Suprapubic skin (tissue), 4 donors: Measurements from ENCODE around the gene WDR36.

Experiments used
- EP300 ChIP-seq: sonication (generic); formaldehyde crosslinking; IDR thresholded peaks from one replicate; pipeline ENCODE4 v1.6.1; 2017; ENCODE audit warnings: antibody characterized with exemption
- POLR2AphosphoS5 ChIP-seq, 3 donors: sonication (generic); formaldehyde crosslinking; IDR thresholded peaks; one replicate each; pipeline ENCODE4 v1.6.1; 2017; ENCODE audit warnings: antibody characterized with exemption in 3 of 3
- TF ChIP-seq, protein P1 (sequence below), 2 donors: fragments of 200-600 bp in 1 of 2; fragments of 450-650 bp in 1 of 2; sonication (generic) in 1 of 2; IDR thresholded peaks; one replicate each; pipeline ENCODE4 v1.5.1; 2016 to 2019; ENCODE audit warnings: antibody characterized with exemption in 2 of 2, mild to moderate bottlenecking in 1 of 2, moderate library complexity in 1 of 2

DNA sequence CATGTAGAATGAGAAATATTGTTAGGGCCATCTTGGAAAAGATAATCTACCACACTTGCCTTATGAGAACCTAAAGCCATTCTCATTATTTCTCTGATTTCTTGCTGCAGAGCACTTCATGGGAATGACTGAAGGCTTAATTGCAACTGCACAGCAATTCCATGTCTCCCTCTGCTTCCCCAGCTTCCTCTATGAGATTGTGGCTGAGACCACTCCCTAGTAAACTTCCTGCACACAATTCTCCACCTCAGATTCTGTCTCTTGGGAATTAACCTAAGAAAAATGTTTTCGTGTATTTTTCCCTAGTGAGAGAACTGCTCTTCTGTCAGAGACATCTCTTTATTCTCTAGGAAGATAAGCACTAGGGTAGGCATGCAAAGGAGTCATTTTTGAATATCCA is 76.5 kb downstream of the WDR36 start:
- TF ChIP-seq, protein P1, sequence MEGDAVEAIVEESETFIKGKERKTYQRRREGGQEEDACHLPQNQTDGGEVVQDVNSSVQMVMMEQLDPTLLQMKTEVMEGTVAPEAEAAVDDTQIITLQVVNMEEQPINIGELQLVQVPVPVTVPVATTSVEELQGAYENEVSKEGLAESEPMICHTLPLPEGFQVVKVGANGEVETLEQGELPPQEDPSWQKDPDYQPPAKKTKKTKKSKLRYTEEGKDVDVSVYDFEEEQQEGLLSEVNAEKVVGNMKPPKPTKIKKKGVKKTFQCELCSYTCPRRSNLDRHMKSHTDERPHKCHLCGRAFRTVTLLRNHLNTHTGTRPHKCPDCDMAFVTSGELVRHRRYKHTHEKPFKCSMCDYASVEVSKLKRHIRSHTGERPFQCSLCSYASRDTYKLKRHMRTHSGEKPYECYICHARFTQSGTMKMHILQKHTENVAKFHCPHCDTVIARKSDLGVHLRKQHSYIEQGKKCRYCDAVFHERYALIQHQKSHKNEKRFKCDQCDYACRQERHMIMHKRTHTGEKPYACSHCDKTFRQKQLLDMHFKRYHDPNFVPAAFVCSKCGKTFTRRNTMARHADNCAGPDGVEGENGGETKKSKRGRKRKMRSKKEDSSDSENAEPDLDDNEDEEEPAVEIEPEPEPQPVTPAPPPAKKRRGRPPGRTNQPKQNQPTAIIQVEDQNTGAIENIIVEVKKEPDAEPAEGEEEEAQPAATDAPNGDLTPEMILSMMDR (IDR thresholded peaks at IDR 0.05) = no peak
- TF ChIP-seq EP300 (no peak), POLR2AphosphoS5 (IDR thresholded peaks at IDR 0.05) (no peak)
